ENCODE data around the gene FLNA. TPM values are rescaled to one million over a fixed set of nuclear protein-coding genes. Genes with fewer than 3 reads are reported as not detected.
A peak's percentile ranks its signal among the peaks of the same experiment; 100 is the strongest.

The FLNA gene
- total and polyA plus RNA-seq, 2 of the 13 experiments (the other 11 are each of a cell fraction or from before 2014, with no cell fraction given), result 83.4 to 174 TPM

DNA sequence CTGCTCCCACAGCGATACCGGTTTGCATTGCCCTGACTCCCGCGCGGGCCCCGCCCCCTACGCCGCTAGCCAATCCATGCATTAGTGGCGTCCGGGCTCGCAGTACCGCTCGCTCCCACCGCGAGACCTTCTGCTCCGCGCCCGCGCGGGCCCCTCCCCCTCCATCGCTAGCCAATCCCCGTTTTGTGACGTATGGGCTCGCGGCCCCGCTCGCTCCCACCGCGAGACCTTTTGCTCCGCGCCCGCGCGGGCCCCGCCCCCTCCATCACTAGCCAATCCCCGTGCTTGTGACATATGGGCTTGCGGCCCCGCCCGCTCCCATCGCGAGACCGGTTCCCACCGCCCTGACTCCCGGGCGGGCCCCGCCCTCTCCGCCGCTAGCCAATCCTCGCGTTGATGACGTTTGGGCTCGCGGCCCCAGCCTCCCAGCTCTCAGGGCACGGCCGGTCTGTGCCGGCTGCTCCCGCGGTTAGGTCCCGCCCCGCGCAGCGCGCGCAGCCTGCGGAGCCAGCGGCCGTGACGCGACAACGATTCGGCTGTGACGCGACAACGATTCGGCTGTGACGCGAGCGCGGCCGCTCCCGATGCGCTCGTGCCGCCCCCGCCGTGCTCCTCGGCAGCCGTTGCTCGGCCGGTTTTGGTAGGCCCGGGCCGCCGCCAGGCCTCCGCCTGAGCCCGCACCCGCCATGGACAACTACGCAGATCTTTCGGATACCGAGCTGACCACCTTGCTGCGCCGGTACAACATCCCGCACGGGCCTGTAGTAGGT lies 4.5 kb upstream of the FLNA start, which contains the start of gene EMD (continued):
- TF ChIP-seq ZNF691 (CRISPR knock-in tag; IDR thresholded peaks at IDR 0.05; ENCODE audit: borderline replicate concordance, low read depth) (no peak), ZSCAN29 (CRISPR knock-in tag; conservative IDR thresholded peaks at IDR 0.05) (no peak), ZNF614 (CRISPR knock-in tag; IDR thresholded peaks at IDR 0.05; ENCODE audit: borderline replicate concordance) (no peak), ZNF510 (CRISPR knock-in tag; IDR thresholded peaks at IDR 0.05; ENCODE audit: low read depth) (no peak), MAFG (CRISPR knock-in tag; IDR thresholded peaks at IDR 0.05) (no peak), GABPB1 (CRISPR knock-in tag; IDR thresholded peaks at IDR 0.05) (peak; percentile 57; the same call in 1 of the 2 replicates), HBP1 (CRISPR knock-in tag; IDR thresholded peaks at IDR 0.05; ENCODE audit: low read depth) (no peak), ZNF552 (CRISPR knock-in tag; IDR thresholded peaks at IDR 0.05; ENCODE audit: borderline replicate concordance) (no peak), EEA1 (CRISPR knock-in tag; IDR thresholded peaks at IDR 0.05; ENCODE audit: borderline replicate concordance) (no peak), MAFF (IDR thresholded peaks at IDR 0.05; ENCODE audit: low read depth, low read length) (no peak), MED8 (CRISPR knock-in tag; IDR thresholded peaks at IDR 0.05; ENCODE audit: insufficient replicate concordance) (no peak), ZNF550 (CRISPR knock-in tag; IDR thresholded peaks at IDR 0.05; ENCODE audit: borderline replicate concordance) (no peak), CCDC6 (CRISPR knock-in tag; IDR thresholded peaks at IDR 0.05) (no peak), HIVEP1 (CRISPR knock-in tag; IDR thresholded peaks at IDR 0.05) (no peak), TRIM22 (IDR thresholded peaks at IDR 0.05) (no peak), ZNF274 (CRISPR knock-in tag; IDR thresholded peaks at IDR 0.05) (no peak; the same call in 1 of the 2 replicates), HOXD1 (CRISPR knock-in tag; IDR thresholded peaks at IDR 0.05) (0 out of 2 replicates have a peak, but pooled peaks have one; percentile 58), ZSCAN21 (CRISPR knock-in tag; IDR thresholded peaks at IDR 0.05; ENCODE audit: borderline replicate concordance) (0 out of 2 replicates have a peak, but pooled peaks have one; percentile 35), ATF7-NPFF (CRISPR knock-in tag; IDR thresholded peaks at IDR 0.05; ENCODE audit: low read depth) (no peak), HES4 (CRISPR knock-in tag; IDR thresholded peaks at IDR 0.05; ENCODE audit: borderline replicate concordance) (0 out of 2 replicates have a peak, but pooled peaks have one; percentile 25)
- TF ChIP-seq, protein P1, sequence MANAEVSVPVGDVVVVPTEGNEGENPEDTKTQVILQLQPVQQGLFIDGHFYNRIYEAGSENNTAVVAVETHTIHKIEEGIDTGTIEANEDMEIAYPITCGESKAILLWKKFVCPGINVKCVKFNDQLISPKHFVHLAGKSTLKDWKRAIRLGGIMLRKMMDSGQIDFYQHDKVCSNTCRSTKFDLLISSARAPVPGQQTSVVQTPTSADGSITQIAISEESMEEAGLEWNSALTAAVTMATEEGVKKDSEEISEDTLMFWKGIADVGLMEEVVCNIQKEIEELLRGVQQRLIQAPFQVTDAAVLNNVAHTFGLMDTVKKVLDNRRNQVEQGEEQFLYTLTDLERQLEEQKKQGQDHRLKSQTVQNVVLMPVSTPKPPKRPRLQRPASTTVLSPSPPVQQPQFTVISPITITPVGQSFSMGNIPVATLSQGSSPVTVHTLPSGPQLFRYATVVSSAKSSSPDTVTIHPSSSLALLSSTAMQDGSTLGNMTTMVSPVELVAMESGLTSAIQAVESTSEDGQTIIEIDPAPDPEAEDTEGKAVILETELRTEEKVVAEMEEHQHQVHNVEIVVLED (CRISPR knock-in tag; IDR thresholded peaks at IDR 0.05; ENCODE audit: borderline replicate concordance), result peak; percentile 60; the same call in 1 of the 2 replicates
- TF ChIP-seq, protein P2, sequence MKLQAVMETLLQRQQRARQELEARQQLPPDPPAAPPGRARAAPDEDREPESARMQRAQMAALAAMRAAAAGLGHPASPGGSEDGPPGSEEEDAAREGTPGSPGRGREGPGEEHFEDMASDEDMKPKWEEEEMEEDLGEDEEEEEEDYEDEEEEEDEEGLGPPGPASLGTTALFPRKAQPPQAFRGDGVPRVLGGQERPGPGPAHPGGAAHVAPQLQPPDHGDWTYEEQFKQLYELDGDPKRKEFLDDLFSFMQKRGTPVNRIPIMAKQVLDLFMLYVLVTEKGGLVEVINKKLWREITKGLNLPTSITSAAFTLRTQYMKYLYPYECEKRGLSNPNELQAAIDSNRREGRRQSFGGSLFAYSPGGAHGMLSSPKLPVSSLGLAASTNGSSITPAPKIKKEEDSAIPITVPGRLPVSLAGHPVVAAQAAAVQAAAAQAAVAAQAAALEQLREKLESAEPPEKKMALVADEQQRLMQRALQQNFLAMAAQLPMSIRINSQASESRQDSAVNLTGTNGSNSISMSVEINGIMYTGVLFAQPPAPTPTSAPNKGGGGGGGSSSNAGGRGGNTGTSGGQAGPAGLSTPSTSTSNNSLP (IDR thresholded peaks at IDR 0.05; ENCODE audit: low read depth, low read length), result no peak

All from HepG2 (cell line).